Middle frontal gyrus (tissue), 1 donor: ENCODE results near the gene RASSF7.
"Not testable (repeated sequence)": the region's sequence is repeated elsewhere in the genome, so short reads cannot be mapped to it uniquely, and the experiment has no call there.

Experiments used
- DNase-seq: peaks from one replicate; pipeline ENCODE4 v3.0.0-alpha.2; 2015; ENCODE audit warnings: low spot score; ENCODE audit errors: extremely low spot score

The RASSF7 gene

GRCh38 chr11:560305-561147 is at the start of gene RASSF7, which contains the start of gene LMNTD2:
RASSF7 (plus strand) TSS chr11:560970; CDS start chr11:561769, 799 bp downstream.
LMNTD2 (minus strand) TSS chr11:560738; CDS start chr11:560716, 22 bp downstream.
- peak; percentile 75 for DNase-seq

GRCh38 chr11:512761-513595 is 47.8 kb upstream of the RASSF7 start:
- DNase-seq = no peak

- no peak for DNase-seq
Measured at GRCh38 chr11:514606-515005, 46.2 kb upstream of the RASSF7 start.

- no peak for DNase-seq
Measured at GRCh38 chr11:515131-515530, 45.6 kb upstream of the RASSF7 start.

- DNase-seq = no peak
Measured at GRCh38 chr11:516400-516799, 44.4 kb upstream of the RASSF7 start.

- DNase-seq = not testable (repeated sequence)
Measured at GRCh38 chr11:516918-517685, 43.7 kb upstream of the RASSF7 start.

GRCh38 chr11:518463-519202 is 42.1 kb upstream of the RASSF7 start:
- peak; percentile 72 for DNase-seq

GRCh38 chr11:520428-521176 is 40.2 kb upstream of the RASSF7 start:
- DNase-seq = no peak

- DNase-seq = no peak
Measured at GRCh38 chr11:521177-521688, 39.5 kb upstream of the RASSF7 start.

- DNase-seq = no peak
Measured at GRCh38 chr11:526192-526591, 34.6 kb upstream of the RASSF7 start.

- no peak for DNase-seq
Measured at GRCh38 chr11:528166-528814, 32.5 kb upstream of the RASSF7 start.

- DNase-seq = no peak
Measured at GRCh38 chr11:528815-529727, 31.7 kb upstream of the RASSF7 start.

GRCh38 chr11:529728-530411 is 30.9 kb upstream of the RASSF7 start:
- DNase-seq = no peak

- no peak for DNase-seq
Measured at GRCh38 chr11:530960-531831, 29.6 kb upstream of the RASSF7 start.

GRCh38 chr11:531919-532526 is 28.7 kb upstream of the RASSF7 start:
- no peak for DNase-seq

- no peak for DNase-seq
Measured at GRCh38 chr11:532527-532985, 28.2 kb upstream of the RASSF7 start.
